OCI-LY3 (cell line): Measurements from ENCODE around the gene CYP1A1.

Experiments used
- H2AFZ ChIP-seq: fragments of 200-600, 300-600 bp; shearing (Covaris generic); 2 replicates; pipeline ENCODE4 v1.6.0; 2014; ENCODE audit warnings: antibody characterized with exemption, low read depth, low read length
- H3K27ac ChIP-seq: fragments of 200-600, 300-600 bp; sonication (generic); 2 replicates; pipeline ENCODE4 v1.5.1; 2014; ENCODE audit warnings: mild to moderate bottlenecking, low read length, moderate library complexity, mixed read lengths
- H3K27me3 ChIP-seq: fragments of 200-600, 300-600 bp; sonication (generic); 2 replicates; pipeline ENCODE4 v1.6.1; 2014; ENCODE audit warnings: low read depth, low read length, mixed read lengths
- H3K36me3 ChIP-seq: fragments of 200-600, 300-600 bp; sonication (generic); replicated peaks from 2 replicates; pipeline ENCODE3; 2014; ENCODE audit warnings: low read depth, low read length, mixed read lengths
- H3K4me1 ChIP-seq: fragments of 300-600, 200-600 bp; sonication (generic); 2 replicates; pipeline ENCODE4 v1.6.1; 2014; ENCODE audit warnings: low read length, mixed read lengths
- H3K4me2 ChIP-seq: fragments of 200-600, 300-600 bp; sonication (generic); 2 replicates; pipeline ENCODE4 v1.6.1; 2014; ENCODE audit warnings: low read length, mixed read lengths
- H3K4me3 ChIP-seq: fragments of 300-600, 200-600 bp; sonication (generic); 2 replicates; pipeline ENCODE4 v1.5.1; 2014; ENCODE audit warnings: antibody characterized with exemption, mild to moderate bottlenecking, low read length, moderate library complexity
- H3K79me2 ChIP-seq: fragments of 300-600, 200-600 bp; shearing (Covaris generic); 2 replicates; pipeline ENCODE4 v1.6.1; 2014; ENCODE audit warnings: mild to moderate bottlenecking, low read length, mixed read lengths
- H3K9ac ChIP-seq: fragments of 300-600, 200-600 bp; shearing (Covaris generic); 2 replicates; pipeline ENCODE4 v1.6.0; 2014; ENCODE audit warnings: mild to moderate bottlenecking, low read length, moderate library complexity
- H3K9me3 ChIP-seq: fragments of 200-600, 300-600 bp; shearing (Covaris generic); 2 replicates; pipeline ENCODE4 v1.6.1; 2014; ENCODE audit warnings: low read length, mixed read lengths; ENCODE audit not compliant: insufficient read depth
- H4K20me1 ChIP-seq: fragments of 200-600, 300-600 bp; sonication (generic); 2 replicates; pipeline ENCODE4 v1.6.1; 2016; ENCODE audit warnings: low read length, mixed read lengths; ENCODE audit not compliant: insufficient read depth
- EZH2phosphoT487 ChIP-seq: fragments of 200-600 bp; shearing (Covaris generic); IDR thresholded peaks from 2 replicates; pipeline ENCODE4 v1.6.1; 2018; ENCODE audit warnings: antibody characterized with exemption, mixed run types, low read depth
- TF ChIP-seq, protein P1 (sequence below): fragments of 200-600, 300-600 bp; sonication (generic); IDR thresholded peaks from 2 replicates; pipeline ENCODE4 v1.5.1; 2014; ENCODE audit warnings: antibody characterized with exemption, low read length, low read depth

CYP1A1 gene

DNA sequence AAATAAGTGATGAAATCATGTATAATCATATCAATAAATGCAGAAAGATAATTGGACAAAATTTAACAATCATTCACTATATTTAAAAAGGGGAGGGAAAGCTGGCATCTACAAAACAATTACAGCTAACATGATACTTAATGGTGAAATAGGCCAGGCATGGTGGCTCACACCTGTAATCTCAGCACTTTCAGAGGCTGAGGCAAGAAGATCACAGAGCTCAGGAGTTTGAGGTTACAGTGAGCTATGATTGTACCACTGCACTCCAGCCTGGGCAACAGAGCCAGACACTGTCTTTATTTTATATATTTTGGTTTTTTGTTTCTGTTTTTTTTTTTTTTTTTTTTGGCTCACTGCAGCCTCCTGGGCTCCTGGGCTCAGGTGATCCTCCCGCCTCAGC lies 41.6 kb downstream of the CYP1A1 start:
- TF ChIP-seq, protein P1, sequence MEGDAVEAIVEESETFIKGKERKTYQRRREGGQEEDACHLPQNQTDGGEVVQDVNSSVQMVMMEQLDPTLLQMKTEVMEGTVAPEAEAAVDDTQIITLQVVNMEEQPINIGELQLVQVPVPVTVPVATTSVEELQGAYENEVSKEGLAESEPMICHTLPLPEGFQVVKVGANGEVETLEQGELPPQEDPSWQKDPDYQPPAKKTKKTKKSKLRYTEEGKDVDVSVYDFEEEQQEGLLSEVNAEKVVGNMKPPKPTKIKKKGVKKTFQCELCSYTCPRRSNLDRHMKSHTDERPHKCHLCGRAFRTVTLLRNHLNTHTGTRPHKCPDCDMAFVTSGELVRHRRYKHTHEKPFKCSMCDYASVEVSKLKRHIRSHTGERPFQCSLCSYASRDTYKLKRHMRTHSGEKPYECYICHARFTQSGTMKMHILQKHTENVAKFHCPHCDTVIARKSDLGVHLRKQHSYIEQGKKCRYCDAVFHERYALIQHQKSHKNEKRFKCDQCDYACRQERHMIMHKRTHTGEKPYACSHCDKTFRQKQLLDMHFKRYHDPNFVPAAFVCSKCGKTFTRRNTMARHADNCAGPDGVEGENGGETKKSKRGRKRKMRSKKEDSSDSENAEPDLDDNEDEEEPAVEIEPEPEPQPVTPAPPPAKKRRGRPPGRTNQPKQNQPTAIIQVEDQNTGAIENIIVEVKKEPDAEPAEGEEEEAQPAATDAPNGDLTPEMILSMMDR, result no peak
- no peak for TF ChIP-seq EZH2phosphoT487
- no peak overlapping the region for H3K27ac ChIP-seq

DNA sequence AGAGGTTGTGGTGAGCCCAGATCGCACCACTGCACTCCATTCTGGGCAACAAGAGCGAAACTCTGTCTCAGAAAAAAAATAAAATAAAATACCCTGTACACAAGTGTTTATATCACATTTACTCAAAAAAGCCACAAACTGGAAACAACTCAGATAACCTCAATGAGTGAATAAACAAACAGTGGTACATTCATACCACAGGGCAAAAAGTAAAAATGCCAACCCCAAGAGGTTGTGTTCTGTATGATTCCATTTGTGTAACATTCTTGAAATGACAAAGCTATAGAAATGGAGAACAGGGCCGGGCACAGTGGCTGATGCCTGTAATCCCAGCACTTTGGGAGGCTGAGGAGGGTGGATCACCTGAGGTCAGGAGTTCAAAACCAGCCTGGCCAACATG lies 42.4 kb downstream of the CYP1A1 start:
- H3K79me2 ChIP-seq, result peaks cover 63% of the 10 kb centered on the region
- peaks cover 25% of the 10 kb centered on the region for H3K36me3 ChIP-seq
- H2AFZ ChIP-seq, result no peak overlapping the region
- H4K20me1 ChIP-seq, result no peaks in the 10 kb centered on the region
- no peaks in the 10 kb centered on the region for H3K27me3 ChIP-seq
- no peak overlapping the region for H3K4me2 ChIP-seq
- H3K9me3 ChIP-seq, result peaks cover 5% of the 10 kb centered on the region; the same call in 1 of the 2 replicates
- H3K4me3 ChIP-seq, result no peak overlapping the region
- H3K27ac ChIP-seq, result no peak overlapping the region
- H3K4me1 ChIP-seq, result peaks cover 21% of the 10 kb centered on the region
- no peak for TF ChIP-seq EZH2phosphoT487
- TF ChIP-seq, protein P1, result no peak
- no peak overlapping the region for H3K9ac ChIP-seq

More for the DNA sequence above, 41.6 kb downstream of the CYP1A1 start:
- peaks cover 5% of the 10 kb centered on the region; the same call in 1 of the 2 replicates for H3K9me3 ChIP-seq
- no peak overlapping the region for H3K9ac ChIP-seq
- peaks cover 25% of the 10 kb centered on the region for H3K36me3 ChIP-seq
- no peak overlapping the region for H2AFZ ChIP-seq
- no peak overlapping the region for H3K4me3 ChIP-seq
- no peaks in the 10 kb centered on the region for H4K20me1 ChIP-seq
- no peak overlapping the region for H3K4me2 ChIP-seq
- H3K4me1 ChIP-seq, result peaks cover 21% of the 10 kb centered on the region
- peaks cover 69% of the 10 kb centered on the region for H3K79me2 ChIP-seq
- H3K27me3 ChIP-seq, result no peaks in the 10 kb centered on the region

DNA sequence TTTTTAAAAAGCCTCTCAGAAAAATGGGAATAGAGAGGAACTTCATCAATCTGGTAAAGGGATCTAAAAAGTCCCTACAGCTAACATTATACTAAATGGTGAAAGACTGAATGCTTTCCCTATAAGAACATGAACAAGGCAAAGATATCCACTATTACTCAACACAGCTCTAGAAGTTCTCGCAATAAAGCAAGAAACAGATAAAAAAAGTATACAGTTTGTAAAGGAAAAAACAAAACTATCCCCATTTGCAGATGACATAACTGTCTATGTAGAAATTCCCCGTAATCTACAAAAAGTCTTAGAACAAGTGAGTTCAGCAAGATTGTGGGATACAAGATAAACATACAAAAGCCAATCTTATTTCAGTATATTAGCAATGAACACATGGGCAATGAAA lies 44.9 kb downstream of the CYP1A1 start:
- Histone ChIP-seq H3K27me3 (no peaks in the 10 kb centered on the region), H2AFZ (no peak overlapping the region), H3K9me3 (peaks cover 5% of the 10 kb centered on the region; the same call in 1 of the 2 replicates), H3K4me1 (peaks cover 16% of the 10 kb centered on the region), H4K20me1 (0 out of 2 replicates have a peak, but pooled peaks cover 3% of the 10 kb centered on the region), H3K79me2 (peaks cover 61% of the 10 kb centered on the region), H3K27ac (no peak overlapping the region), H3K4me2 (no peak overlapping the region), H3K36me3 (peaks cover 19% of the 10 kb centered on the region), H3K9ac (no peak overlapping the region), H3K4me3 (no peak overlapping the region)
- TF ChIP-seq, protein P1, result no peak
- no peak for TF ChIP-seq EZH2phosphoT487

DNA sequence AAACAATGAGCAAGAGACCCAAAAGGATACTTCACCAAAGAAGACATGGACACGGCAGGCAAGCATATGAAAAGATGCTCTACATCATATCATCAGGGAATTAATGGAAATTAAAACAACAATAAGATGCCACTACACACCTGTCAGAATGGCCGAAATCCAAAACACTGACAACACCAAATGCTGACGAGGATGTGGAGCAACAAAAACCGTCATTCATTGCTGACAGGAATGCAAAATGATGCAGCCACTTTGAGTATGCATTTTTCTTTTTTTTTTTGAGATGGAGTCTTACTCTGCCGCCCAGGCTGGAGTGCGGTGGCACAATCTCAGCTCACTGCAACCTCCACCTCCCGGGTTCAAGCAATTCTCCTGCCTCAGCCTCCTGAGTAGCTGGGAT lies 48.5 kb downstream of the CYP1A1 start:
- H3K4me1 ChIP-seq, result peaks cover 7% of the 10 kb centered on the region
- H3K27ac ChIP-seq, result no peak overlapping the region
- no peak overlapping the region for H3K4me3 ChIP-seq
- TF ChIP-seq, protein P1, result no peak
- TF ChIP-seq EZH2phosphoT487, result no peak
- no peak overlapping the region for H3K9ac ChIP-seq
- 0 out of 2 replicates have a peak, but pooled peaks cover 3% of the 10 kb centered on the region for H4K20me1 ChIP-seq
- H3K79me2 ChIP-seq, result peaks cover 50% of the 10 kb centered on the region
- no peak overlapping the region for H3K4me2 ChIP-seq
- no peaks in the 10 kb centered on the region for H3K9me3 ChIP-seq
- no peak overlapping the region for H2AFZ ChIP-seq
- H3K36me3 ChIP-seq, result peaks cover 24% of the 10 kb centered on the region
- H3K27me3 ChIP-seq, result no peaks in the 10 kb centered on the region
